Uterus (tissue), 4 donors: ENCODE data around the gene PPP3CB. TPM values are rescaled to one million over a fixed set of nuclear protein-coding genes. Genes with fewer than 3 reads are reported as not detected.

Source experiments
- DNase-seq, 2 donors: peaks; one replicate each; pipeline ENCODE4 v3.0.0-alpha.2; 2019 to 2020
- H3K27ac ChIP-seq, 2 donors: fragments of 200-600 bp; sonication (generic); 1 replicate in 1 of 2; 2 replicates in 1 of 2; pipeline ENCODE4 v1.5.1; 2016 to 2018
- H3K27me3 ChIP-seq, 2 donors: fragments of 200-600 bp; sonication (generic); one replicate each; pipeline ENCODE4 v1.5.1; 2018 to 2019; ENCODE audit warnings: control low read depth in 1 of 2
- H3K36me3 ChIP-seq, 2 donors: fragments of 200-600 bp; sonication (generic); one replicate each; pipeline ENCODE4 v1.5.1; 2019; ENCODE audit warnings: control low read depth in 1 of 2
- H3K4me1 ChIP-seq, 2 donors: fragments of 200-600 bp; sonication (generic); one replicate each; pipeline ENCODE4 v1.5.1; 2018 to 2019; ENCODE audit warnings: control low read depth in 1 of 2
- H3K4me3 ChIP-seq, 2 donors: fragments of 200-600 bp; sonication (generic); 1 replicate in 1 of 2; 2 replicates in 1 of 2; pipeline ENCODE4 v1.5.1; 2018 to 2019; ENCODE audit warnings: mild to moderate bottlenecking in 1 of 2
- H3K9me3 ChIP-seq, 2 donors: fragments of 200-600 bp; sonication (generic); one replicate each; pipeline ENCODE4 v1.5.1; 2019; ENCODE audit warnings: control low read depth in 1 of 2
- POLR2A ChIP-seq, 2 donors: fragments of 450-650 bp; IDR thresholded peaks; one replicate each; pipeline ENCODE4 v1.6.1; 2016; ENCODE audit warnings: antibody characterized with exemption in 2 of 2, mild to moderate bottlenecking in 1 of 2, moderate library complexity in 1 of 2
- intact Hi-C: fragments of 100-400 bp; cut with DNase I; formaldehyde crosslinking; loops from one replicate; pipeline ENCODE4 v1.15.1; 2023; ENCODE audit warnings: low total_unique reads
- total RNA-seq, 4 donors: library from RNA; depleted of rRNA in 3 of 4; stranded (reverse); fragments of >200 nt in 3 of 4; gene quantifications; one replicate each; pipeline versions ENCODE4 v1.1.0 to v1.2.4, GENCODE V29; 2014 to 2023
- TF ChIP-seq, protein P1 (sequence below), 4 experiments: fragments of 200-600 bp in 2 of 4; fragments of 450-650 bp in 2 of 4; sonication (generic) in 2 of 4; IDR thresholded peaks; one replicate each; pipeline ENCODE4 v1.5.1; 2016 to 2019; ENCODE audit warnings: antibody characterized with exemption in 4 of 4, mild to moderate bottlenecking in 2 of 4, moderate library complexity in 1 of 4
- donor health status: DM: yes; HTN: yes; CAD: no.

PPP3CB gene
- total RNA-seq, 4 donors from 2014 or later = 40.0 to 80.5 (median 70.1) TPM

GRCh38 chr10:73424478-73424877, 71.3 kb downstream of the PPP3CB start:
- Histone ChIP-seq H3K4me1 (no peaks in the 10 kb centered on the region), H3K9me3 (no peaks in the 10 kb centered on the region), H3K27ac (no peak overlapping the region), H3K27me3 (no peaks in the 10 kb centered on the region), H3K36me3 (no peaks in the 10 kb centered on the region), H3K4me3 (no peak overlapping the region)
- TF ChIP-seq POLR2A (IDR thresholded peaks at IDR 0.05) = no peak
- TF ChIP-seq, protein P1, sequence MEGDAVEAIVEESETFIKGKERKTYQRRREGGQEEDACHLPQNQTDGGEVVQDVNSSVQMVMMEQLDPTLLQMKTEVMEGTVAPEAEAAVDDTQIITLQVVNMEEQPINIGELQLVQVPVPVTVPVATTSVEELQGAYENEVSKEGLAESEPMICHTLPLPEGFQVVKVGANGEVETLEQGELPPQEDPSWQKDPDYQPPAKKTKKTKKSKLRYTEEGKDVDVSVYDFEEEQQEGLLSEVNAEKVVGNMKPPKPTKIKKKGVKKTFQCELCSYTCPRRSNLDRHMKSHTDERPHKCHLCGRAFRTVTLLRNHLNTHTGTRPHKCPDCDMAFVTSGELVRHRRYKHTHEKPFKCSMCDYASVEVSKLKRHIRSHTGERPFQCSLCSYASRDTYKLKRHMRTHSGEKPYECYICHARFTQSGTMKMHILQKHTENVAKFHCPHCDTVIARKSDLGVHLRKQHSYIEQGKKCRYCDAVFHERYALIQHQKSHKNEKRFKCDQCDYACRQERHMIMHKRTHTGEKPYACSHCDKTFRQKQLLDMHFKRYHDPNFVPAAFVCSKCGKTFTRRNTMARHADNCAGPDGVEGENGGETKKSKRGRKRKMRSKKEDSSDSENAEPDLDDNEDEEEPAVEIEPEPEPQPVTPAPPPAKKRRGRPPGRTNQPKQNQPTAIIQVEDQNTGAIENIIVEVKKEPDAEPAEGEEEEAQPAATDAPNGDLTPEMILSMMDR (IDR thresholded peaks at IDR 0.05) = no peak
- intact Hi-C loops = no loop called here
- no peak for DNase-seq

DNA sequence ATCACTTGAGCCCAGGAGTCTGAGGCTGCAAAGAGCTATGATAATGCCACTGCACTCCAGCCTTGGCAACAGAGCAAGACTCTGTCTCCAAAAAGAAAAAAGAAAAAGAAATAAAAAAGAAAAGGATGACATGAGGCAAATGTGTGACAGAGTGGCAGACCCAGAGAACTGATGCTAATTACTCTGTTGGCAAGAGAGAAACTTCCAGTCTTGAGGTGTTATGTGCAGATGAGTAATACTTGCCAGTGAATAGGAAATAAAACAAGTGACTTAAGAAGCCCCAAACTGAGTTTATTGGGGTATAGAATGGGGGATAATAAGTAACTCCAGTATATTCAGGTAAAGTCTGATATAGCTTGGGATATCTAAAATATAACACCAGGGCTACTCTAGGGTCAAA, 72.5 kb downstream of the PPP3CB start:
- H3K36me3 ChIP-seq = no peaks in the 10 kb centered on the region
- H3K27me3 ChIP-seq = no peaks in the 10 kb centered on the region
- no peak for TF ChIP-seq POLR2A (IDR thresholded peaks at IDR 0.05)
- TF ChIP-seq, protein P1 (IDR thresholded peaks at IDR 0.05) = no peak
- no peak for DNase-seq
- no peaks in the 10 kb centered on the region for H3K9me3 ChIP-seq
- no peak overlapping the region for H3K4me3 ChIP-seq
- intact Hi-C loops = no loop called here
- H3K27ac ChIP-seq = no peak overlapping the region
- no peaks in the 10 kb centered on the region for H3K4me1 ChIP-seq

GRCh38 chr10:73416571-73416970, 79.3 kb downstream of the PPP3CB start:
- Histone ChIP-seq H3K27ac (no peak overlapping the region), H3K9me3 (no peaks in the 10 kb centered on the region), H3K36me3 (no peaks in the 10 kb centered on the region), H3K4me1 (peaks cover 0 to 7% of the 10 kb centered on the region in 2 donors), H3K27me3 (no peaks in the 10 kb centered on the region), H3K4me3 (no peak overlapping the region)
- DNase-seq = no peak
- TF ChIP-seq, protein P1 (IDR thresholded peaks at IDR 0.05) = no peak
- TF ChIP-seq POLR2A (IDR thresholded peaks at IDR 0.05) = no peak
- intact Hi-C loops = no loop called here

- H3K4me3 ChIP-seq = peak overlapping the region; percentile 70 to 89
- no peaks in the 10 kb centered on the region for H3K36me3 ChIP-seq
- H3K4me1 ChIP-seq = peaks cover 0 to 7% of the 10 kb centered on the region in 2 donors
- no peak for TF ChIP-seq POLR2A (IDR thresholded peaks at IDR 0.05)
- TF ChIP-seq, protein P1 (IDR thresholded peaks at IDR 0.05) = no peak
- DNase-seq = no peak
- intact Hi-C loops = no loop called here
- peak overlapping the region; percentile 93 to 94 for H3K27ac ChIP-seq
- H3K27me3 ChIP-seq = no peaks in the 10 kb centered on the region
- no peaks in the 10 kb centered on the region for H3K9me3 ChIP-seq
Observed at GRCh38 chr10:73414230-73414945, 81.4 kb downstream of the PPP3CB start.

DNA sequence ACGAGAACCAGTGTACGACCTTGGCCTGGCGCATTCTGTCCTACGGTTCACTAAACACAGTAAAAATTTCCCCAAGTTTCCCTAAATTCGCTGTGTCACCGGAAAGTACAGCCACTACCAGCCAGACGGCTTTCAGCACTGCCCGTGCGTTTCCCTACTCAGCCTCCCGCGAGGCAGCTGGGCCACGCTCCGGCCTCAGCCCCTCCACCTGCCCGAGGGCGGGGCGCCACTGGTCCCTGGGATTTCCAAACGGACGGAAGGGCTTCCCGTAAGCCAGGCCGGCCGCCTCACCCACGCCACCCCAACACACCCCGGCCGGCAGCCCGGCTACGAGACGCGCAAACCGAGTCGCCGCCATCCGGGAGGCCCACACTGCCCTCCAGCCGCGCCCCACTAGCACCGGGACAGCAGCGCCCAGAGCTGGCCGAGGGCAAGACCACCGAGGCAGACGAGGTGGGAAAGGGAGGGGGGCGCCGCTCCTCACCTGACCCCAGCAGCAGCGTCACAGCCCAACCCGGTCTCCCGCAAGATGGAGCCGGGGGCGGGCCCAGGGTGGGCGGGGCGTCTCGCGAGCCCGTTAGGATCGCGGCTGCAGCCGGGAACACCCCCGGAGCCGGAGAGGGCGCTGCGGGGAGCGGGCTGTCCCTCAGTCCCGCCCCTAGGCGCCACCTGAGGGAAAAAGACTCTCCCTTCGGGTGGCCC, 82.1 kb downstream of the PPP3CB start, which contains the start of gene ANXA7:
Gene ANXA7, minus strand, starts transcription at position 531 of the 702 bp plus-strand sequence. CDS start 13,202 bp downstream, outside the sequence.
- H3K36me3 ChIP-seq = no peaks in the 10 kb centered on the region
- peak; percentile 92 to 93 for DNase-seq
- intact Hi-C loops = no loop called here

More for the DNA sequence above, 82.1 kb downstream of the PPP3CB start, which contains the start of gene ANXA7:
- Histone ChIP-seq H3K4me1 (peaks cover 0 to 7% of the 10 kb centered on the region in 2 donors), H3K9me3 (no peaks in the 10 kb centered on the region), H3K4me3 (peak within 1 kb of the TSS; percentile 70 to 89), H3K27ac (peak within 1 kb of the TSS; percentile 93 to 94), H3K27me3 (no peaks in the 10 kb centered on the region)
- TF ChIP-seq, protein P1 (IDR thresholded peaks at IDR 0.05) = peak; percentile 29 to 54 (median 38)
- TF ChIP-seq POLR2A (IDR thresholded peaks at IDR 0.05) = peak; percentile 55 to 89
